Subcutaneous abdominal adipose tissue (tissue), 5 donors: ENCODE data around the gene LRP1B.

ENCODE experiments used
- H3K27ac ChIP-seq: one replicate; pipeline ENCODE4 v1.7.0; 2013; ENCODE audit warnings: low read depth, mild to moderate bottlenecking, inconsistent platforms, low read length, moderate library complexity
- H3K27me3 ChIP-seq, 5 donors: one replicate each; pipeline ENCODE4 v1.7.0; 2013; ENCODE audit warnings: low read length in 5 of 5, inconsistent platforms in 1 of 5; ENCODE audit not compliant: control insufficient read depth in 5 of 5, insufficient read depth in 4 of 5
- H3K36me3 ChIP-seq, 5 donors: one replicate each; pipeline ENCODE4 v1.7.0; 2013; ENCODE audit warnings: low read length in 5 of 5; ENCODE audit not compliant: control insufficient read depth in 5 of 5, insufficient read depth in 5 of 5
- H3K4me1 ChIP-seq, 5 donors: one replicate each; pipeline ENCODE4 v1.7.0; 2013; ENCODE audit warnings: low read length in 5 of 5, mild to moderate bottlenecking in 3 of 5, moderate library complexity in 1 of 5; ENCODE audit not compliant: control insufficient read depth in 5 of 5, insufficient read depth in 5 of 5
- H3K4me3 ChIP-seq, 5 donors: one replicate each; pipeline ENCODE4 v1.7.0; 2013; ENCODE audit warnings: low read length in 5 of 5, low read depth in 1 of 5
- H3K9ac ChIP-seq, 5 donors: one replicate each; pipeline ENCODE4 v1.7.0; 2013; ENCODE audit warnings: low read length in 5 of 5, mild to moderate bottlenecking in 4 of 5, moderate library complexity in 3 of 5
- H3K9me3 ChIP-seq, 5 donors: one replicate each; pipeline ENCODE4 v1.7.0; 2013; ENCODE audit warnings: low read length in 5 of 5; ENCODE audit not compliant: control insufficient read depth in 5 of 5
- donor health status: healthy.
- donor health status: healthy.
- donor health status: healthy.
- donor health status: healthy.
- donor health status: healthy.

Gene LRP1B

DNA sequence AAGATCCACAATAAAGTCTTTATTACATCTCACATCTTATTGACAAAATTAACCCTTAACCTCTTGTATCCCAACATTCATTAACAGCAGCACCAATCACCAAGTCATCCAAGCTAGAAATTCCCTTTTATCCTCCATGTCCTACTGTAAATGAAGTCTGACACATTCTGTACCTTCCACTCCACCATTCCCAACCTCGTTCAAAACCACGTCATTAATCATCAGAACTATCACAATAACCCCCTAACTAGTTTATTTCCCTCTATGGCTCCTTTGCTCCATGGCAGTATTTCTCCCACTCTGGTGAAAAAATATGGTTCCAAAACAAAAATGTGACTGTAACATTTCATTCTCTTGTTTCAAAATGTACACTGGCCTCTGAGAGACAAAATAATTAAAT lies 1626.2 kb downstream of the LRP1B start:
- Histone ChIP-seq H3K9ac (no peak overlapping the region), H3K4me1 (no peaks in the 10 kb centered on the region), H3K27ac (no peak overlapping the region), H3K4me3 (no peak overlapping the region), H3K27me3 (no peaks in the 10 kb centered on the region), H3K36me3 (no peaks in the 10 kb centered on the region), H3K9me3 (no peaks in the 10 kb centered on the region)

DNA sequence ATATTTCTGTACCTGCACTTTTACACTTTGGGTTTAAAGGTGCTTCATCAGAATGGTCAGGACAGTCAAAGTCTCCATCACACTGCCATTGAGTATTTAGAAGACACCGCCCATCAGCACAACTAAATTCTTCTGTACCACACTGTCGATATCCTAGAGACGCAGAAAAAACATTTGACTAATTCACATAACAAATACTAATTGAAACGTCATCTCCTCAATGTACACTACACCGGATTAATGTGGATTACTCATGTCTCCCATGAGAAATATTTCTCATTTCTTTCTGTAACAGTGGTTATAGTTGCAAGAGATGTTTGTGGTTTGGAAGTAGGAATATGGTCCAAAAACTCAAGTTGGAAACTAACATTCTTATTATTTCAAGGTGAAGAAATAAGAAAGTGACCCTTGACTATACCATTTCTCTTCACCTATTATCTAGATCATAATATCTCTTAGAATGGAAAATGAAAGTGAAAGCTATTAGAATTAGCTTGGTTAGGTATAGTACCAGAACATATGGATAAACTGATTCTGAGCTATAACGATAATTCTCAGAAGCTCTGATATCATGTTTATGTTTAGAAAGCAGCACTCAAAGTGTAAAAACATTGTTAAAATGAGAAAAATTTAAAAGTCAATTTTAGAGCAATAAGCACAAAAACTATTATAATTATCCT lies 1627.7 kb downstream of the LRP1B start:
- Histone ChIP-seq H3K36me3 (no peaks in the 10 kb centered on the region), H3K27ac (no peak overlapping the region), H3K9me3 (no peaks in the 10 kb centered on the region), H3K27me3 (no peaks in the 10 kb centered on the region), H3K4me1 (no peaks in the 10 kb centered on the region), H3K4me3 (peak overlapping the region in 2 of 5 donors; percentile 3 to 22), H3K9ac (no peak overlapping the region)

DNA sequence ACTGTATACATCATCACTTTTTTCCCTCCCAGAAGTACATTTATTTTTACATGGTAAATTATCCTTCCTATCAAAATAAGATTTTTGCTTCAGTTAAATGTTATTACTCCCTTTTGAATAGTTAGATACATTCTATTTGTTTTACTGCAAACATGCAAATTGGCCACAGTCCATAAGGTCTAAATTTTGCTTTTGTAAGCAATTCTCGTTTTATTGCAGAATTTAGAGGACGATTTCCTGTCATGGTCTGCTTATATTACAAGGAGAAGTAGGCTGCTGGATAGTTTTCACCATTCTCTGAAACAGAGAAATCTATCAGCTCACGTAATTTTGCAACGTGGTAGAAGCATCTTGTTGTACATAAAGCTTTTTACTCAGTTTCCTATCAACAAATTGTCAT lies 1632.5 kb downstream of the LRP1B start:
- Histone ChIP-seq H3K36me3 (no peaks in the 10 kb centered on the region), H3K9ac (no peak overlapping the region), H3K27me3 (no peaks in the 10 kb centered on the region), H3K4me1 (no peaks in the 10 kb centered on the region), H3K27ac (no peak overlapping the region), H3K4me3 (no peak overlapping the region), H3K9me3 (no peaks in the 10 kb centered on the region)

DNA sequence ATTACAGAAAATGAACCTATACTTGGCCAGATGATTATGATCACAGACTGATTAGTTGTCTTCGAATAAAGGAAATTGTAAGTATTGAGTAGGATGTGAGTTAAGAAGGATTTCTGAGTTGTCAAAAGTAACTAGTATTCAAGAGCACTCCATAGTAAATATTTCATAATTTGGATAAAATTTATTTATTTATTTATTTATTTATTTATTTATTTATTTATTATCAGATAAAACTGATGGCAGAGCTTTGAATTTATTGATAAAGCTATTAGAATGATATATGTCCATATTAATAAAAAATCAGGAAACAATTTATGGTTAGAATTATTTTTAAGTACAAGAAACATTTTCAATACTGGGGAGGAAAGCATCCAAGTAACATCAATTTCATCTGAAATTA lies 1634.1 kb downstream of the LRP1B start:
- H3K4me3 ChIP-seq: no peak overlapping the region
- H3K9me3 ChIP-seq: no peaks in the 10 kb centered on the region
- H3K27ac ChIP-seq: no peak overlapping the region
- H3K27me3 ChIP-seq: no peaks in the 10 kb centered on the region
- no peak overlapping the region for H3K9ac ChIP-seq
- H3K36me3 ChIP-seq: no peaks in the 10 kb centered on the region
- no peaks in the 10 kb centered on the region for H3K4me1 ChIP-seq

DNA sequence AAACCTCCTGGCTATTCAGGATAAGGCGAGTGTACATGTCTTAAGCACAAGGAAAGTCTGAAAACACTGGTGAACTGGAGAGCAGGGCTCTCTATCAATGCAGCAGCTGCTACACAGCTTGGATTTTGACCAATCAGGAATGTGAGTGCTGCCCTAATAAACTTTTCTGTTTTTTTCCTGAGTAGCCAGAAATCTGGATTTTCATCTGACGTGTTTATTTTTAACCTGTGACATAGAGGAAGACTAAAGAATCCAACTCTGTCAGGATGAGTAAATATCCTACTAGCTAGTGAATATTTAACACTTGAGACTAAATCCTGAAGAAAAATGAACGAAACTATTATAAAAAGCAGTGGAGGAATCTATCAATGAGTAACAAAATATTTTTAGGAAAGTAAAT lies 1638.9 kb downstream of the LRP1B start:
- Histone ChIP-seq H3K36me3 (no peaks in the 10 kb centered on the region), H3K9me3 (no peaks in the 10 kb centered on the region), H3K9ac (no peak overlapping the region), H3K4me3 (no peak overlapping the region), H3K4me1 (no peaks in the 10 kb centered on the region), H3K27ac (no peak overlapping the region), H3K27me3 (no peaks in the 10 kb centered on the region)

DNA sequence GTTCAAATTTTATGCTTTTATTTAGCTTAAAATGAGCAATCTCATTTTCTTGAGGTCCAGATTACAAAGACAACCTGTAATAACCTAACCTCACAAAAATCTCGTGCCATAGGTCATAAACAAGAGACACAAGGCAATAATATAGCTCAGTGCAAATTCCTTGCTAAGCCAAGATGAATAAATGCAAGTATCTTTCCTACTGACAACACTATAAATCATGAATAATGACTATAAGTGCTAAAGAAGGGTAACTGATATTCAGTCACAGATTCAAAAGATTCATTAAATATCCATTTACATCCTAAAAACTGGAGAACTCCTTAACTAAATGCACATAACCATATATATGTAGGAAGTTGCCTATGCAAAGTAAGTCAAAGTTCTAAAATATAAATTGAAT lies 1641.6 kb downstream of the LRP1B start:
- Histone ChIP-seq H3K27me3 (no peaks in the 10 kb centered on the region), H3K4me1 (no peaks in the 10 kb centered on the region)

DNA sequence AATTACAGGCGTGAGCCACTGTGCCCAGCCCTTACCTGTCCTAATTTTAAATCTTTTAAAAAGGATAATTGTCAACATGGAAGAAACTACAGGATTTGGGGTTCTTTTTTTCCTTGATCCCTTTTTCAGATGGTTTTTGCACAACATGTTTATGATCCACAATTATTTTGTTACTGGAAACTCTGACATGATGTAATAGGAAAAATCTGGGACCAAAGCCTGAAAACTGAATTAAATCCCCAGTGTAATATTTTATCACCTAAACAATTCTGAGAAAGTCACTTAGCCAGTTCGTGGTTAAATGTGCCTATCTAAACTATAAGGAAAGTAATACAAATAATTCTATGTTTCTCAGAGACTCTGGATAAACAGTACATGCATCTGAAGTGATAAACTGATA lies 1649.7 kb downstream of the LRP1B start:
- Histone ChIP-seq H3K4me3 (no peak overlapping the region), H3K36me3 (no peaks in the 10 kb centered on the region), H3K4me1 (no peaks in the 10 kb centered on the region), H3K27me3 (no peaks in the 10 kb centered on the region), H3K9me3 (no peaks in the 10 kb centered on the region), H3K27ac (no peak overlapping the region), H3K9ac (no peak overlapping the region)

More for the DNA sequence above, 1641.6 kb downstream of the LRP1B start:
- no peaks in the 10 kb centered on the region for H3K36me3 ChIP-seq
- H3K9me3 ChIP-seq: no peaks in the 10 kb centered on the region
- no peak overlapping the region for H3K27ac ChIP-seq
- no peak overlapping the region for H3K9ac ChIP-seq
- no peak overlapping the region for H3K4me3 ChIP-seq

DNA sequence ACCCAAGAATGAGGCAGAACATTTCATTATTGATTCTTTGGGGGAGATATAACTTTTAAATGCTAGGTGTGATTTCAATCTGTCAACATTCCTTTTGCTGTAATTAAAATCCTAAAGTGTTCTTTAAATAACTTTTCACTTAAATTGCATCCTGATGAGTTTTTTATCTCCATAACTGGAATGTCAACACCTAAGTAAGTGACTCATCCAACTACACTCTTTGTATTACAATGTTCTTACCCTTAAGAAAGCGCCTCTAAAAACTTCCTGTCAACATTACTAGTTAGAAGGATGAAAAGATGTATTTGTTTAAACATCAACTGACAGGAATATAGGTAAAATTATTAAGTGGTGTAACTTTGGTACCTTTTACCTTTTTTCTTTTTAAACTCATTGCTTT lies 1657.0 kb downstream of the LRP1B start:
- Histone ChIP-seq H3K36me3 (no peaks in the 10 kb centered on the region), H3K4me1 (no peaks in the 10 kb centered on the region), H3K9ac (no peak overlapping the region), H3K9me3 (no peaks in the 10 kb centered on the region), H3K4me3 (no peak overlapping the region), H3K27me3 (no peaks in the 10 kb centered on the region), H3K27ac (no peak overlapping the region)

DNA sequence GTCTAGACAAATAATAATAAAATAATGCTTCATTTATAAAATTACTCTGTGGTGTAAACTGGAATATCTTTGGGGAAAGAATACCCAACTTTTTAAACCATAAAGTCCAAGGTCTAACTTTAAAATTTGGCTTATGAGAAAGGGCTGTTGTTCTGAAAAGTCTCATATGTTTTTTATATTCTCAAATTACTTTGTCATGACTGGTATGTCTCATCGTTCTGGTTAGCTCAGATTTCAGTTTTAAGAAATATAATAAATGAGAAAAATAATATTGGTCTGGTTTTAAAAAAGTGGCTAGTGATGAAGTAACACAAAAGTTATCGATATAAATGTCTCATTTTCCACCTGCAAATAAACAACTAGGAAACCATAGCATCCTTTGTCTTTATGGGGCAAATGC lies 1658.1 kb downstream of the LRP1B start:
- no peak overlapping the region for H3K27ac ChIP-seq
- H3K4me3 ChIP-seq: no peak overlapping the region
- no peaks in the 10 kb centered on the region for H3K36me3 ChIP-seq
- H3K27me3 ChIP-seq: no peaks in the 10 kb centered on the region
- no peak overlapping the region for H3K9ac ChIP-seq
- H3K9me3 ChIP-seq: no peaks in the 10 kb centered on the region
- no peaks in the 10 kb centered on the region for H3K4me1 ChIP-seq

DNA sequence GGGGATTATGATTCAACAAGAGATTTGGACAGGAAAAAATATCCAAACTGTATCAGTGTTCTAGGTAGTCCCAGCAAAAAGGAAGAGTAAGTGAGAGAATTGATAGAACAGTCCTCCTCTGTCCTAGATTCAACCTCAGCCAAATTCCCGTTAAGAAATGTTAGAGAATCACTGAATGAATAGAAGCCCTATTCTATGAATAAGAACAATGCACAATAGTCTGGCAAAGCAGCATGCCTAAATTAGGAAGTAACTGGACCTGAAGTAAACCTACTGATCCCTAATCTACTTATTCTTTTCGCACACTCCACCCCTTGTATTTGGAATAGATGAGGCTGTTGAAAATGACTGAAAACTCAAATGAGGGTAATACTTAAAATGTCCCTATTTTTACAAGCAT lies 1665.5 kb downstream of the LRP1B start:
- H3K27me3 ChIP-seq: no peaks in the 10 kb centered on the region
- H3K4me3 ChIP-seq: no peak overlapping the region
- H3K9me3 ChIP-seq: peaks cover 0 to 2% (median 0%) of the 10 kb centered on the region in 5 donors
- no peak overlapping the region for H3K9ac ChIP-seq
- H3K36me3 ChIP-seq: no peaks in the 10 kb centered on the region
- H3K27ac ChIP-seq: no peak overlapping the region
- H3K4me1 ChIP-seq: no peaks in the 10 kb centered on the region

DNA sequence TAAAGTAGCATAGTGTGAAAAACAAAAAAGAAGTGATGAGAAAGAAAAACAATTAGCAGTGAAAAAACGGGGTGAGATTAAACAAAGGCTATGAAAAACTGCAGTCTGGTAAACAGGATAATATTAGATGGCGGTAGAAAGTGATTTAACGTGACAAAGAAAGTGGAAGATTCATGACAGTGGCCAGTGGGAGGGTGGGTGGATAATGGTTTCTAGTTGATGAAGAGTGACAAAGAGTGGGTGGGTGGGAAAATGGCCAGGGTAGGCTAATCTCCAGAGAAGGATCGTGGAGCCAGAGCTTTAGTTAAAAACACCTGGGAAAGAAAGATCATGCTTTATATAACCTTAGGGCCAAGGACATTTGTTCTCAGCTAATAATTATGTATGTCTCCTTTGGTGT lies 1667.8 kb downstream of the LRP1B start:
- Histone ChIP-seq H3K27me3 (no peaks in the 10 kb centered on the region), H3K4me1 (no peaks in the 10 kb centered on the region), H3K9ac (no peak overlapping the region), H3K36me3 (no peaks in the 10 kb centered on the region), H3K9me3 (peaks cover 0 to 2% (median 0%) of the 10 kb centered on the region in 5 donors), H3K4me3 (no peak overlapping the region), H3K27ac (no peak overlapping the region)
